ENCODE measurements around the gene NIT1. TPM values are rescaled to one million over a fixed set of nuclear protein-coding genes. Genes with fewer than 3 reads are reported as not detected.

NIT1 gene
- total RNA-seq, 1 experiment from 2014 or later = 27.2 TPM

DNA sequence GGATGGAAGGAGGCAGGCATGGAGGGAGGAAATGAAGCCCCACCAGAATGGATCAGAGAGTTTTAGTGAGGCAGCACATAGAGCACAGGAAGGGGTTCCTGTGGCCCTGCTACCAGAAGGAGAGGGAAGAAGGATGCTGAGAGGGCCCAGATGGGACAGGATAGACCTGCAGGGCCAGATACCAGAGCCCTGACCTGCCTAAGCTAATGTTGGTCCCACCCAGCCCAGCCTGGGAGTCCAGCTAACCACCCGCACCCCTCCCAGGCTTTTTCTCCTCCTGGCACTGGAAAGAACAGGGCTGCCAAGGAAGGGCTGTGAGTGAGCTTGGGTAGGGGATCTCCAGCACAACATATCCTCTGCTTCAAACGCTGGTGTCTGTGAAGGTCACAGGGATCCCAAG lies 35.4 kb upstream of the NIT1 start:
- in situ Hi-C loops (cut with HindIII; ENCODE audit: low pct_unique_long_range_greater_than_20kb, low sequenced_read_pairs) = no loop called here
- DNase-seq (ENCODE audit: low read depth, low spot score) = no peak

DNA sequence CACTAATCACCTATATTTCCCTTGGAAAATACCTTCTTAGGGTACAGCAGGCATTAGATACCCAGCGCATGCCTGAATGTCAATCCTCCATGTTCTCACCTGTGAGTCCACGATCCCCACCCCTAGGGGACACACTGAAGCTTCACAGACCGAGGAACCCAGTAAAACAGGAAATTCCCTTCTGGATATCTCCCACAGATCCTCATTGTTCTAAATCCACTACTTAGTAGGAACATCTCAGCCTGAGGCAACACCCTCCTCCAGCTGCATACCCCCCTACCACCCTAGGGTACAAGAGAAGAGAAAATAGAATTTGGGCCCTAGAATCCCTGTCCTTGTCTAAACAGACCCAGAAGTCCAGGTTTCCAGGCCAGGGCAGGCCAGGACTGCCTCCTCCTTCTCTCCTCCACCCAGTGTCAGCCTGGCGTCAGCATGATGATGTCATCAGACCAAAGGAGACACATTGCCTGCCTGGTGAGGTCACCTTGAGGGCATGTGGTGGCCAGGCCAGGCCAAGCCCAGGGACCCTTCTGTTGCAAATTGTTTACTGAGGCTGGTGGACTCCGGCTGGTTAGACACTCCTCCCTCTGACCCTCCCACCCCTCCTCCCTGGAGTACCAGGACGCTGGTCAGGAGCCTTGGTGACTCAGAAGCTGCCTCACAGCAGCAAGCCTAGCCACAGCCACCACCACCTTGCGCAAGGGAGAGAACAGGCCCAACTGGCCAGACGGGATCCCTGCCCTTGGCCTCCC lies 34.7 kb upstream of the NIT1 start:
- DNase-seq (ENCODE audit: low read depth, low spot score) = peak; percentile 46
- in situ Hi-C loops (cut with HindIII; ENCODE audit: low pct_unique_long_range_greater_than_20kb, low sequenced_read_pairs) = no loop called here

DNA sequence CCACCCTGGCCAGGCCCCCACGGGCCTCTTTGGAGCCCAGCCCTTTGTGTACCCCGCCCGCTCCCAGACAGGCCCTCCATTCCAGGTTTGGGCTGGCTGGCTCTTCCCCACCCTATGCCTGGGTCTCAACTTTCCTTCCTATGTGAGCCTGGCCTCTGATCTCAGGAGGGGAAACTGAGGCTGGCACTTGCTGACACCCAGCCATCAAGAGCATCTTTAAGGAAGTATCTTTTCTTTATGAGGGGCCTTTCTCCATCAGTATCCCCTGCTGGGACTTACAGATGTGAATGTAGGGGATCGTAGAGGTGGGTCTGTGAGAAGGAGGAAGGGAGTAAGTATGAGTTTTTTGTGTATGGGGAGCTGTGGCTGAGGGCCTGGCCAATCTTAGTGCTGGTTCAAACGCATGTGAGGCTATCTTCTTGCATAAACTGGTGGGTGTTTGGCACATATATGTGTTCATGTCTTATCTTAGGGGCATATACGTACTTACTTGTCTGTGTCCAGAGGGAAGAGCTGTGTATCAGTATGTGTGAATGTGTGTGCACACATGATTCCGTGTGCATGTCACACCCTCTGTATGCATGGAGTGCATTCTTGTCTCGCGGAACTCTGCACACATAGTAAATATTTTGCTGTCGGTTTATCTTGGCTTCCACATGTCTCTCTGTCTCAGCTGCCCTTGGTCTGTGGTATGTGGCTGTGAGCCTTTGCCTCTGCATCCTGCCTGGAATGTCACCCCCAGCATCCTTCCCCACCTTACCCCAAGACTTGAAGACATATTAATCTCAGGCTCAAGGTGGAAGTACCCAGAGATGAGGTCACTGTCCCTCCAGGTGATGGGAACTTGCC lies 33.9 kb upstream of the NIT1 start:
- in situ Hi-C loops (cut with HindIII; ENCODE audit: low pct_unique_long_range_greater_than_20kb, low sequenced_read_pairs) = no loop called here
- DNase-seq (ENCODE audit: low read depth, low spot score) = no peak

DNA sequence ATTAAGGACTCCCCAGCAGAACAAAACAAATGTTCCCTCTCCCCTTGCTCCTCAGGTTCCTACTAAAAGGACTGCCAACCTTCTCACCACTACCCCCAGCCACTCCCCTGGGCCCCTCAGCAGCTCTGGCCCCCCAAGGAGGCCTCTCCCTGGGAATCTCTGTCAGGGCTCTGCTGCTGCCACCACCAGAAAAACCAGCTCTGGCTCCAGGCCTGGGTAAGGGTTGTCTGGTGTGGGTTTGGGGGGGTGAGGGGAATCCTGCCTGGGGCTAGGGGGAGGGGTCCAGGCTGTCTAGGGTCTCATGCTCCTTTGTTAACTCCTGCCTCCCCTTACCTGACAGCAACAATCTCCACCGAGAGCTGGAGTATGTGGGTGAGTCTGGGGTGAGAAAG lies 33.3 kb upstream of the NIT1 start:
- no peak for DNase-seq (ENCODE audit: low read depth, low spot score)
- in situ Hi-C loops (cut with HindIII; ENCODE audit: low pct_unique_long_range_greater_than_20kb, low sequenced_read_pairs) = no loop called here

GRCh38 chr1:161085165-161085564 lies 32.7 kb upstream of the NIT1 start:
- in situ Hi-C loops (cut with HindIII; ENCODE audit: low pct_unique_long_range_greater_than_20kb, low sequenced_read_pairs) = no loop called here
- no peak for DNase-seq (ENCODE audit: low read depth, low spot score)

DNA sequence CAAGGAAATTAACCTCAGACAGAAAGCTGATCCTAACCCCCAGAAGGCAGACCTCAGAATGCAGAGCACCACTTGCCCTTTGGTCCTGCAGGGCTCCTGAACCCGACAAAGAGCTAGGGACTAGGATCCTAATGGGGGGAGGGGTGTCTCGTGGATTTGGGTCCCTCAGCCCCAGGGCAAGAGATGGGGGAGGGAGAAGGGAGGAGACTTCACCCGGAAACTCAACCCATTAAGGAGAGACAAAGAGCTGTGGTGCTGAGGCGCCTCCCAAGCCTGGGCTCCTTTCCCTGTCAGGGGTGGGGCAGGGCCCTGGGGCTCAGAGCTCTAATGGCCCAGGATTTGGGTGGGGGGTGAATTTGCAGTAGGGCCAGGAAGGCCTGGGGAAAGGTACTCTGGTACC lies 31.4 kb upstream of the NIT1 start:
- in situ Hi-C loops (cut with HindIII; ENCODE audit: low pct_unique_long_range_greater_than_20kb, low sequenced_read_pairs) = no loop called here
- no peak for DNase-seq (ENCODE audit: low read depth, low spot score)

DNA sequence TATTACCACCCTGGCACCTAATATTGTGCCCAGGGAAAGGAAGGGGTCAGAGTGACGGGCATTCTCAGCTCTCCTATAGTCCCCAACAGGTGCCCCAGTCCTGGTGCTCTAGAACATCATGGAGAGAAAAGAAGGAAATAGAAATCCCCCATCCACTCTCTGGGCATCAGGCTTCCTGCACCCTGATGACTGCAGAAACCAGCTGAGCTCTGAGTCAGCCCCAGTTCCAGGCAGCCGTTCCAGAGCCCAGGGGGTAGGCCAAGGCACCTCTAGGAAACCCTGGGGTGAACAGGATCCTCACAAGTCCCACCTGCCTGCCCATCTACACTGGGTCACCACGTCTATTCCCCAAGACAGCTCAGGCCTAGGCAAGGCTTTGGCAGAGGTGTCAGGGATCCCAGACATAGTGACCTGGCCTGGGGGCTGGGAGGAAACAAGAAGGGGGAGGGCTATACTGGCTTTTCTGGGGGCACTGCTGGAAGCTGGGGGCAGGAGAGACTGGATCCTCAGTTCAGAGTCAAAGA lies 29.3 kb upstream of the NIT1 start:
- in situ Hi-C loops (cut with HindIII; ENCODE audit: low pct_unique_long_range_greater_than_20kb, low sequenced_read_pairs) = no loop called here
- no peak for DNase-seq (ENCODE audit: low read depth, low spot score)

DNA sequence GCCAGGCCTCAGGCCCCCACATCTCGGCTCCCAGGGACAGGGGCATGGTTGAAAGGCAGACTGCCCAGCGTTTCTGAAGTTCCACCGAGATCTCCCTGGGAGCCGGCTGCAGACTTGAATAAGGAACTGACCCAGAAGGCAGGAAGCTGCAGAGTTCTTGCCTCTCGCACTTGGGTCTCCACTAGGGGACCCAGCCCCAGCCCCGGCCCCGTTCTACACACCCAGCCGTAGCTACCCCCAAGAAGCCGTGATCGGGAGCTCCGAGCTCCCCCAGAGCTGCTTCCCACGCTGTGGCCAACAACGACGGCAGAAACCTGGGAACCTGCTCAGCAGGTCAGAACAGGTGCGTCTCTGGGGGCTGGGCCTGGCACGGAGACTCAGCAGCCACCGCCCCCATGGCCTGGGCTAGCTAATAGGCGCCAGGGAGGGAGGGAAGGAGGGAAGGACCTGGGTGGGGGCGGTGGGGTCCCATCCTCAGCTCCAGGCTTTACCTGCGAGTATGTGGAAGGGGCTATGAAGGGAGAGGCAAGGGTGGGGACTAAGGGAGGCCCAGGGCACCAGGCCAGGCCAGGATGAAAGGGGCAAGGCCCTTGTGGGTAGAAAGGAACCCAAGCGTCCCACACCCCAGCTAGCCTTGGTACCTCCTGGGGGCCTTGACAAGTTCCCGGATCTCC lies 28.5 kb upstream of the NIT1 start, which contains the start of gene NECTIN4:
TSS of gene NECTIN4 (minus strand) at position 308 of the 674 bp plus-strand sequence. CDS start at position 46, 262 bp downstream.
- DNase-seq (ENCODE audit: low read depth, low spot score) = no peak
- in situ Hi-C loops (cut with HindIII; ENCODE audit: low pct_unique_long_range_greater_than_20kb, low sequenced_read_pairs) = no loop called here

DNA sequence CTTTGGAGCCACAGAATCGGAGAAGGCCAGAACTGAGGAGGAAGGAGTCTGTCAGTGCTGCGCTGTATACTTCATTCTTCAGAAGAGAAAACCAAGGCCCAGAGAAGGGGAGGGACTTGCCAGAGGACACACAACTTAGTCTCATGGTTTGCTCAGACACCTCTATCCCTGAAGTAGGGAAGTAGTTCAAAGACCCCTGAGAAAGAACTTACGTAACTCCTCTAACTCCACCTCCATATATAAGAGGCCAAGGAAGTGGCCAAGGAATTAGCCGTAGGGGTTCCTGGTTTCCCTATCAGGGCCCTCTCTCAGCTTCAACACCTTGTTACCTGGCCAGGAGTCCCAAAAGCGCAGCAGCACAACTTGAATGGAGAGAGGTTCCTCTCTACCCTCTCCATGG lies 28.0 kb upstream of the NIT1 start:
- no peak for DNase-seq (ENCODE audit: low read depth, low spot score)
- in situ Hi-C loops (cut with HindIII; ENCODE audit: low pct_unique_long_range_greater_than_20kb, low sequenced_read_pairs) = no loop called here

DNA sequence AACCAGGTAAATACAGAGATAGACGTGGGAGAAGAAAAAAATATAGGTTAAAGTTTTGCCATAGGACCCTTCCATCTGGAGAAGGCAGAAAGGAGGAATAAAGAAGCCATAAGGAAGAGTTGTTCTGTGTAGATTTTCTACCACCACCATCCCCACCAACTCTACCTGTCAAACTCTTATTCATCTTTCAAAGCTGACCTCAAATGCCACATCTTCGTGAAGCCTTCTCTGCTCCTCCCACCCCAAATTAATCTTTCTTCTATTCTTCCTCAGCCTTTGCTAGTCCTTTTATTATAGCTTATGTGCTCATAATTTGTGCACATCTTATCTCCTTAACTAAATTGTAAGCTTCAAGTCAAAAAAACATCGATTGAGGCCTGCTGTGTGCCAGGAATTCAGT lies 27.3 kb upstream of the NIT1 start:
- in situ Hi-C loops (cut with HindIII; ENCODE audit: low pct_unique_long_range_greater_than_20kb, low sequenced_read_pairs) = no loop called here
- DNase-seq (ENCODE audit: low read depth, low spot score) = no peak

GRCh38 chr1:161091093-161091492 lies 26.8 kb upstream of the NIT1 start:
- DNase-seq (ENCODE audit: low read depth, low spot score) = no peak
- in situ Hi-C loops (cut with HindIII; ENCODE audit: low pct_unique_long_range_greater_than_20kb, low sequenced_read_pairs) = no loop called here

DNA sequence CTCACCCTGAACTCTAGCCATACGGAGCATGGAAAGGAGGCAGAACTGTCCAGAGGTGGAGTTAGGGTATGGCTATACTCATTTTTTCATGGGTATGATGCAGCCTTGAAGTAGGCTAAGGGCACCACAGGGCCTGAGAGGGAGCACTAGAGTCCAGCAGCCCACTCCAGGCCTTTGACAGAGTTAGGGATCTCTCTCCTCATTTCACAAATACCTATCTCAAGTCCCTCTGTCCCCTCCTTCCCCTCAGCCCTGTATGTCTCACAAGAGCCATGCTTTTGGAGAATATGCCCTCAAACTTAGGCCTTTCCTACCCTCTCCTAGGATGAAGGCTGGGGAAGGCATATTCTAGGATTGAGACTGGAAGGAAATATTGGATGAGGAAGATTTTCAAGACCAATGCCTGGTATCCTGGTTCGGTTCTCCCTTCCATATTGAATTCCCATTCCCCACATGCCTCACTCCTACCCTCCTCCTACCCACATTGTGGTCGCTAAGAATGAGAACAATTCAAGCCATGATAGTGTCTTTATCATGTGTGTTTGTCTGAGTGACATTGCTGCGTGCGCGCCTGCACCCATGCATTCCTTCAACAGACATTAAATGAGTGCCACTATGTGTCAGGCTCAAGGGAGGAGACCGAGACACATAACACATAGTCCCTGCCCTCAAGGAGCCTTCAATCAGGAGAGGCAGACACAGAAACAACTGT lies 26.0 kb upstream of the NIT1 start:
- in situ Hi-C loops (cut with HindIII; ENCODE audit: low pct_unique_long_range_greater_than_20kb, low sequenced_read_pairs) = no loop called here
- DNase-seq (ENCODE audit: low read depth, low spot score) = no peak

GRCh38 chr1:161092621-161093028 lies 25.3 kb upstream of the NIT1 start:
- in situ Hi-C loops (cut with HindIII; ENCODE audit: low pct_unique_long_range_greater_than_20kb, low sequenced_read_pairs) = no loop called here
- no peak for DNase-seq (ENCODE audit: low read depth, low spot score)

GRCh38 chr1:161094481-161094880 lies 23.4 kb upstream of the NIT1 start:
- in situ Hi-C loops (cut with HindIII; ENCODE audit: low pct_unique_long_range_greater_than_20kb, low sequenced_read_pairs) = no loop called here
- DNase-seq (ENCODE audit: low read depth, low spot score) = no peak

GRCh38 chr1:161095230-161095629 lies 22.7 kb upstream of the NIT1 start:
- DNase-seq (ENCODE audit: low read depth, low spot score) = no peak
- in situ Hi-C loops (cut with HindIII; ENCODE audit: low pct_unique_long_range_greater_than_20kb, low sequenced_read_pairs) = no loop called here

DNA sequence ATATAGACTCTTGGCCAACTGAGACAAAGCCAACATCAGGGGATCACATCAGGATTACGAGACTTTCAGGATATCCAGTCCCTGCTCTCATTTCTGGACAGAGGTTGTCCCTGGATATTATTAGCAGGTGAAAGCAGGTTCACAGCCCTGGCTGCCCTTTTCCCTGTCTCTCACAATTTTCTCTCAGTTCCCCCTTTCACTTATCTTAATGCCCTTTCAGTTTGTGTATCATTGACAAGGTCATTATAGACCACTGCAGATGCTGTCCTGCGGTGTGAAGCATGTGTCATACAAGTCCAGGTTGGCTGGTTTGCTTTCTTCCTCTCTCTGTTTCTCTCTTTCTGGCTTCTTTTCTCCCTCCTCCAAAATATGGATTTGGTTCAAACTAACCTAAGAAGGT lies 21.9 kb upstream of the NIT1 start:
- in situ Hi-C loops (cut with HindIII; ENCODE audit: low pct_unique_long_range_greater_than_20kb, low sequenced_read_pairs) = no loop called here
- no peak for DNase-seq (ENCODE audit: low read depth, low spot score)

GRCh38 chr1:161096530-161096929 lies 21.4 kb upstream of the NIT1 start:
- no peak for DNase-seq (ENCODE audit: low read depth, low spot score)
- in situ Hi-C loops (cut with HindIII; ENCODE audit: low pct_unique_long_range_greater_than_20kb, low sequenced_read_pairs) = no loop called here

Measured in SK-MEL-5 (cell line).